Heart left ventricle (tissue), 16 donors: ENCODE data around the gene DSP. TPM values are rescaled to one million over a fixed set of nuclear protein-coding genes. Genes with fewer than 3 reads are reported as not detected.
A peak's percentile ranks its signal among the peaks of the same experiment; 100 is the strongest.

Experiments
- ATAC-seq, 4 donors: fragments of 200-7000 bp; cut with Tn5 transposase; one replicate each; pipeline ENCODE4 v1.9.1; 2020 to 2022; ENCODE audit warnings: moderate library complexity in 4 of 4, mild to moderate bottlenecking in 3 of 4, moderate number of reproducible peaks in 1 of 4
- DNase-seq, 5 donors: peaks; one replicate each; pipeline ENCODE4 v3.0.0-alpha.2; 2020
- H3K27ac ChIP-seq, 12 donors: fragments of 200-600 bp; sonication (generic) in 4 of 12; one replicate each; pipeline versions ENCODE4 v1.5.0 to v1.8.0; 2016 to 2022; ENCODE audit warnings: mild to moderate bottlenecking in 2 of 12
- H3K27me3 ChIP-seq, 9 donors: fragments of 200-600 bp; sonication (generic) in 2 of 9; one replicate each; pipeline versions ENCODE4 v1.5.1 to v1.8.0; 2016 to 2022; ENCODE audit warnings: mild to moderate bottlenecking in 3 of 9
- H3K36me3 ChIP-seq, 9 donors: fragments of 200-600 bp; sonication (generic) in 2 of 9; one replicate each; pipeline versions ENCODE4 v1.5.0 to v1.8.0; 2018 to 2022; ENCODE audit warnings: mild to moderate bottlenecking in 2 of 9
- H3K4me1 ChIP-seq, 12 donors: fragments of 200-600 bp; sonication (generic) in 4 of 12; one replicate each; pipeline versions ENCODE4 v1.5.0 to v1.8.0; 2016 to 2022; ENCODE audit warnings: mild to moderate bottlenecking in 3 of 12
- H3K4me3 ChIP-seq, 12 donors: fragments of 200-600 bp; sonication (generic) in 4 of 12; one replicate each; pipeline versions ENCODE4 v1.5.0 to v1.8.0; 2017 to 2022; ENCODE audit warnings: mild to moderate bottlenecking in 9 of 12, moderate library complexity in 4 of 12
- H3K9me3 ChIP-seq, 12 donors: fragments of 200-600 bp; sonication (generic) in 4 of 12; one replicate each; pipeline versions ENCODE4 v1.5.0 to v1.8.0; 2016 to 2022; ENCODE audit warnings: mild to moderate bottlenecking in 1 of 12
- CTCF ChIP-seq, 12 donors: fragments of 200-600 bp; sonication (generic) in 4 of 12; IDR thresholded peaks; one replicate each; pipeline versions ENCODE4 v1.5.0 to v1.8.0; 2018 to 2022; ENCODE audit warnings: antibody characterized with exemption in 12 of 12, mild to moderate bottlenecking in 5 of 12
- POLR2A ChIP-seq, 2 donors: fragments of 450-650 bp; IDR thresholded peaks; one replicate each; pipeline ENCODE4 v1.6.1; 2017; ENCODE audit warnings: antibody characterized with exemption in 2 of 2, mild to moderate bottlenecking in 2 of 2, moderate library complexity in 2 of 2
- WGBS, 4 donors: extraction: QIAGEN DNeasy Blood & Tissue Kit in 2 of 4; methylation state at CpG; one replicate each; pipeline versions ENCODE4 v1.1.5 to v1.1.7; 2013 to 2018; 5-methylcytosine and 5-hydroxymethylcytosine counted together
- intact Hi-C, 10 donors: fragments of 100-400 bp; cut with DNase I; formaldehyde crosslinking; loops; one replicate each; pipeline versions ENCODE4 v1.11.1 to v1.14.2; 2022
- long read RNA-seq, 3 donors: library from polyadenylated mRNA; unstranded; transcript quantifications; one replicate each; pipeline ENCODE4 v2.0.0, GENCODE V29; 2020 to 2021
- polyA plus RNA-seq, 2 donors: library from polyadenylated mRNA; stranded (reverse); fragments of 200-250 nt; gene quantifications; one replicate each; pipeline ENCODE4 v1.2.3, GENCODE V29; 2013
- total RNA-seq, 9 donors: library from RNA; depleted of rRNA in 2 of 9; stranded (reverse); fragments of >200 nt in 2 of 9; fragmentation: NEBNext Ultra II Directional in 3 of 9; extraction: Animal tissue kit (Norgen Biotek cat#: 25700) in 3 of 9; gene quantifications; one replicate each; pipeline versions ENCODE4 v1.1.0 to v1.2.4, GENCODE V29; 2016 to 2023
- donor health status: ischemic (EF 13 %, LVEDD 7.1; RV severe dilation, severe dysfunction).
- donor health status: healthy with polysubstance abuse.
- donor health status: DM: no; HTN: yes; CAD: no.
- donor health status: DM: no; HTN: no; CAD: no.
- donor health status: ischemic (EF 25% LVEDD 6.9; RV normal size, moderate dysfunction).
- donor health status: ischemic (EF 25% LVEDD 5.7; RV mildly dilated, moderate dysfunction).
- donor health status: healthy.
- donor health status: DM: yes; HTN: yes; CAD: no.
- donor health status: ischemic (EF 35%, LVEDD 5.7; RV mildly dilated, moderate dysfunction).
- donor health status: nonischemic (EF 11% LVEDD 7.7; RV severe dilation, severe dysfunction).
- donor health status: DM: yes; HTN: yes; CAD: no.
- donor health status: PGD.
- donor health status: ischemic (EF 29% LVEDD 5.4; RV normal size, mild dysfunction).
- donor health status: nonischemic (EF 23%, LVEDD 6.1; RV moderate dilation, normal function).

Gene DSP
- 100 to 1,000 TPM; 238 to 373 (median 337) TPM for total RNA-seq
- 100 to 1,000 TPM in 1 of 2 donors, 10 to 100 TPM in 1; 81.9 to 130 TPM for polyA plus RNA-seq
- long read RNA-seq, donor 1, full-length matches to known transcripts, result 87 of 587 reads
- long read RNA-seq, donor 1, partial matches to known transcripts, result 491 of 587 reads
- long read RNA-seq, donor 1, other reads (novel, unspliced or antisense), result 9 of 587 reads
- long read RNA-seq, donor 2, full-length matches to known transcripts, result 38 of 1,377 reads
- long read RNA-seq, donor 2, partial matches to known transcripts, result 1,312 of 1,377 reads
- long read RNA-seq, donor 2, other reads (novel, unspliced or antisense), result 27 of 1,377 reads
- long read RNA-seq, donor 3, full-length matches to known transcripts, result 72 of 444 reads
- long read RNA-seq, donor 3, partial matches to known transcripts, result 367 of 444 reads
- long read RNA-seq, donor 3, other reads (novel, unspliced or antisense), result 5 of 444 reads

- no peaks in the 10 kb centered on the region for H3K9me3 ChIP-seq
- ATAC-seq (peak; percentile 55 to 83 (median 75)), DNase-seq (peak; percentile 57 to 86 (median 79))
- 1 to 3% (median 1%) methylated on average over 42 to 105 of the region's 105 CpGs for WGBS, 4 donors
- H3K4me3 ChIP-seq, result peak within 1 kb of the TSS; percentile 59 to 83 (median 70)
- intact Hi-C loops, result loop anchor here in 7 of 10 donors (2.0 to 5.0 kb wide), 5 partner anchors 51 to 117 kb away; partner anchors contain the start of gene SNRNP48 (in 1 of the 7)
- H3K36me3 ChIP-seq, result no peaks in the 10 kb centered on the region
- H3K27ac ChIP-seq, result peak within 1 kb of the TSS; percentile 81 to 97 (median 92)
- H3K27me3 ChIP-seq, result peaks cover 0 to 94% (median 35%) of the 10 kb centered on the region in 9 donors
- TF ChIP-seq CTCF (IDR thresholded peaks at IDR 0.05) (no peak), POLR2A (IDR thresholded peaks at IDR 0.05) (peak in 1 of 2 donors; percentile 76)
- H3K4me1 ChIP-seq, result peaks cover 0 to 29% (median 5%) of the 10 kb centered on the region in 12 donors
These were observed at the start of gene DSP for GRCh38 chr6:7541175-7542064. TSS of gene DSP (plus strand) at chr6:7541671. CDS start at chr6:7541916, 245 bp downstream.

GRCh38 chr6:7493866-7494265 is 47.6 kb upstream of the DSP start:
- Histone ChIP-seq H3K9me3 (peaks cover 0 to 7% (median 0%) of the 10 kb centered on the region in 12 donors), H3K27me3 (peaks cover 0 to 3% (median 0%) of the 10 kb centered on the region in 9 donors), H3K36me3 (no peaks in the 10 kb centered on the region), H3K4me1 (no peaks in the 10 kb centered on the region), H3K4me3 (no peak overlapping the region), H3K27ac (no peak overlapping the region)
- WGBS, 4 donors, result 77 to 100% (median 94%) methylated on average over 2 of the region's 2 CpGs
- ATAC-seq (no peak), DNase-seq (no peak)
- no peak for TF ChIP-seq POLR2A (IDR thresholded peaks at IDR 0.05)
- TF ChIP-seq CTCF (IDR thresholded peaks at IDR 0.05), result no peak
- intact Hi-C loops, result no loop called here

GRCh38 chr6:7494638-7495037 is 46.8 kb upstream of the DSP start:
- no peaks in the 10 kb centered on the region for H3K36me3 ChIP-seq
- ATAC-seq, result no peak
- H3K4me3 ChIP-seq, result no peak overlapping the region
- intact Hi-C loops, result no loop called here
- peaks cover 0 to 3% (median 0%) of the 10 kb centered on the region in 9 donors for H3K27me3 ChIP-seq
- 89 to 95% (median 92%) methylated on average over 7 of the region's 7 CpGs for WGBS, 4 donors
- H3K9me3 ChIP-seq, result peaks cover 0 to 7% (median 0%) of the 10 kb centered on the region in 12 donors
- no peak overlapping the region for H3K27ac ChIP-seq
- no peak for DNase-seq
- no peaks in the 10 kb centered on the region for H3K4me1 ChIP-seq
- TF ChIP-seq POLR2A (IDR thresholded peaks at IDR 0.05) (no peak), CTCF (IDR thresholded peaks at IDR 0.05) (no peak)
